Upper lobe of left lung (tissue), 6 donors: Measurements from ENCODE around the gene MDN1. TPM values are rescaled to one million over a fixed set of nuclear protein-coding genes. Genes with fewer than 3 reads are reported as not detected.
A peak's percentile ranks its signal among the peaks of the same experiment; 100 is the strongest.

ENCODE experiments used
- ATAC-seq, 2 donors: fragments of 200-7000 bp; cut with Tn5 transposase; one replicate each; pipeline ENCODE4 v1.9.1; 2022; ENCODE audit warnings: mild to moderate bottlenecking in 2 of 2, moderate library complexity in 2 of 2; ENCODE audit not compliant: low FRiP score in 2 of 2
- DNase-seq, 2 donors: peaks; one replicate each; pipeline ENCODE4 v3.0.0-alpha.2; 2019 to 2020
- H3K27ac ChIP-seq, 4 donors: fragments of 200-600 bp; sonication (generic); one replicate each; pipeline ENCODE4 v1.5.1; 2016 to 2019
- H3K27me3 ChIP-seq, 4 donors: fragments of 200-600 bp; sonication (generic); one replicate each; pipeline ENCODE4 v1.5.1; 2017 to 2019
- H3K36me3 ChIP-seq, 4 donors: fragments of 200-600 bp; sonication (generic); one replicate each; pipeline ENCODE4 v1.5.1; 2016 to 2019
- H3K4me1 ChIP-seq, 4 donors: fragments of 200-600 bp; sonication (generic); one replicate each; pipeline ENCODE4 v1.5.1; 2018 to 2019
- H3K4me3 ChIP-seq, 4 donors: fragments of 200-600 bp; sonication (generic); one replicate each; pipeline ENCODE4 v1.5.1; 2017 to 2019; ENCODE audit warnings: mild to moderate bottlenecking in 2 of 4, moderate library complexity in 1 of 4
- H3K9me3 ChIP-seq, 4 donors: fragments of 200-600 bp; sonication (generic); one replicate each; pipeline ENCODE4 v1.5.1; 2018 to 2019
- CTCF ChIP-seq, 6 experiments: fragments of 450-650 bp in 4 of 6; fragments of 200-600 bp in 2 of 6; sonication (generic) in 2 of 6; IDR thresholded peaks; one replicate each; pipeline ENCODE4 v1.5.1; 2016 to 2019; ENCODE audit warnings: antibody characterized with exemption in 6 of 6
- EP300 ChIP-seq, 4 donors: sonication (generic); formaldehyde crosslinking; IDR thresholded peaks; one replicate each; pipeline ENCODE4 v1.5.1; 2017; ENCODE audit warnings: antibody characterized with exemption in 4 of 4, control low read depth in 2 of 4
- POLR2A ChIP-seq, 4 donors: fragments of 450-650 bp; IDR thresholded peaks; one replicate each; pipeline ENCODE4 v1.5.1; 2016 to 2017; ENCODE audit warnings: antibody characterized with exemption in 4 of 4, mild to moderate bottlenecking in 2 of 4
- POLR2AphosphoS5 ChIP-seq, 2 donors: sonication (generic); formaldehyde crosslinking; IDR thresholded peaks; one replicate each; pipeline ENCODE4 v1.5.1; 2017; ENCODE audit warnings: antibody characterized with exemption in 2 of 2
- WGBS, 2 donors: methylation state at CpG; one replicate each; pipeline ENCODE4 v1.1.5; 2017 to 2018; 5-methylcytosine and 5-hydroxymethylcytosine counted together
- total RNA-seq, 6 donors: library from RNA; depleted of rRNA in 4 of 6; stranded (reverse); fragments of >200 nt in 4 of 6; gene quantifications; one replicate each; pipeline versions ENCODE4 v1.1.0 to v1.2.1, GENCODE V29; 2016 to 2021
- donor health status: DM: no; HTN: no; CAD: no; lungs with moderate emphysema.
- donor health status: DM: no; HTN: yes; CAD: no; lungs with severe emphysema.

Gene MDN1
- total RNA-seq, result 10 to 100 TPM; 23.4 to 44.1 (median 29.6) TPM

DNA sequence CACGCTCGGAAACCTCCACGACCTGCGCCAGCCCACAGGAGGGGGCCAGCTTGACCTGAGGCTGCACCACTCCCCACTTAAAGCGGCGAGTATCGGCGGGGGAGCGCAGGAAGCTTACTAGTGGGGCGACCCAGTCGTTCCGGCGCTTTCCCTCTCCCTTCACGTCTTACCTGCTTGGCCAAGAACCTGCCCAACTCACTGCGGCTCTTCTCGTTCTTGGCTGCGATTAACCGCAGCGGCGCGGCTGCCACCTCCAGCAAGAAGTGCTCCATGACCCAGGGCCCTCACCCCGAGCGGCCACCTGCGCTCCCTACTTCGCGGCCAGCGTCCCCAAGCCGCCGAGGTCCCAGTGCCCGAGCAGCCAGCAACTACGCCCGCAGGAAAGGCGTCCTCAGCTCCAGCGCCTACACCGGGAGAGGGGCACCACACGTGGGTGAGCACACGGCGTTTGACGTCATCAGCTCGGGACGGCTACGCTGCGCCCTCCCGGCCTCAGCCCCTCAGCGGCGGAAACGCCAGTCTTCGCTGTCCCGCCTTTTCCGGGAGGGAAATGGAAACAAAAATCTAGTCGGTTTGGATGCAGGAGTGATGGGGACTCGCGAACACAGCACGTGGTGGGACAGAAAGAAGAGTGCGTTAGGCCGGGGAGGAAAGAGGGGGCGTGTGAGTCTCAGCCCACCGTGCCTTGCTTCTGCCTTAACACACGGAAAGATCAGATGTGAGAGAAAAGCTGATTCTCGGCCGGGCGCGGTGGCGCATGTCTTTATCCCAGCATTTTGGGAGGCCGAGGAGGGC is at the start of gene MDN1:
TSS of gene MDN1 (minus strand) at position 459 of the 795 bp plus-strand sequence. CDS start at position 272, 187 bp downstream.
- 0 to 1% methylated on average over 20 to 35 of the region's 65 CpGs for WGBS, 2 donors
- Histone ChIP-seq H3K36me3 (no peaks in the 10 kb centered on the region), H3K27me3 (no peaks in the 10 kb centered on the region), H3K4me1 (peaks cover 15 to 26% (median 16%) of the 10 kb centered on the region in 4 donors), H3K4me3 (peak within 1 kb of the TSS; percentile 60 to 85 (median 72)), H3K9me3 (no peaks in the 10 kb centered on the region), H3K27ac (peak within 1 kb of the TSS; percentile 73 to 90 (median 86))
- peak; percentile 98 to 99 for ATAC-seq
- TF ChIP-seq POLR2A (IDR thresholded peaks at IDR 0.05) (peak in 2 of 4 donors; percentile 67 to 74), EP300 (IDR thresholded peaks at IDR 0.05) (peak in 1 of 4 donors; percentile 69), CTCF (IDR thresholded peaks at IDR 0.05) (peak in 1 of 6 experiments; percentile 4), POLR2AphosphoS5 (IDR thresholded peaks at IDR 0.05) (peak; percentile 86 to 90)
- DNase-seq, result peak; percentile 92 to 95

DNA sequence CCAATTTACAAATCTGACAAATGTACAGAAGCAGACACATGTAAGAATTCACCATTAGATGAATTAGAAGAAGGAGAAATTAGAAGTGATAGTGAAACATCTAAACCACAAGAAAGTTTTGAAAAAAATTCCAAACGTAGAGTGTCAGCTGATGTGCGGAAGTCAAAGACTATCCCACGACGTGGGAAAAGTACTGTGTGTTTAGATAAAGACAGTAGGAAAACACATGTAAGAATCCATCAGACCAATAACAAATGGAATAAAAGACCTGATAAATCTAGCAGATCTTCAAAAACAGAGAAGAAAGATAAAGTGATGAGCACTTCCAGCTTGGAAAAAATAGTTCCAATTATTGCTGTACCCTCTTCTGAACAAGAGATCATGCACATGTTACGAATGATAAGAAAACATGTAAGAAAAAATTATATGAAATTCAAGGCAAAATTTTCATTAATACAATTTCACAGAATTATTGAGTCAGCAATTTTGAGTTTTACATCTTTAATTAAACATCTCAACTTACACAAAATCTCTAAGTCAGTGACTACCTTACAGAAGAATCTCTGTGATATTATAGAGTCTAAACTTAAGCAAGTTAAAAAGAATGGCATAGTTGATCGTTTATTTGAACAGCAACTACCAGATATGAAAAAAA is 46.6 kb upstream of the MDN1 start:
- ATAC-seq (no peak), DNase-seq (no peak)
- no peak overlapping the region for H3K27ac ChIP-seq
- H3K4me1 ChIP-seq, result no peaks in the 10 kb centered on the region
- H3K9me3 ChIP-seq, result no peaks in the 10 kb centered on the region
- no peak overlapping the region for H3K4me3 ChIP-seq
- peaks cover 6 to 68% (median 40%) of the 10 kb centered on the region in 4 donors for H3K36me3 ChIP-seq
- H3K27me3 ChIP-seq, result no peaks in the 10 kb centered on the region
- WGBS, 2 donors, result 91 to 97% methylated on average over 6 of the region's 6 CpGs
- no peak for TF ChIP-seq CTCF (IDR thresholded peaks at IDR 0.05)

- no peaks in the 10 kb centered on the region for H3K9me3 ChIP-seq
- no peaks in the 10 kb centered on the region for H3K27me3 ChIP-seq
- DNase-seq (no peak), ATAC-seq (no peak)
- peaks cover 14 to 93% (median 60%) of the 10 kb centered on the region in 4 donors for H3K36me3 ChIP-seq
- WGBS, 2 donors, result 85 to 97% methylated on average over 2 of the region's 2 CpGs
- H3K4me3 ChIP-seq, result no peak overlapping the region
- TF ChIP-seq CTCF (IDR thresholded peaks at IDR 0.05), result no peak
- TF ChIP-seq POLR2A (IDR thresholded peaks at IDR 0.05), result no peak
- TF ChIP-seq EP300 (IDR thresholded peaks at IDR 0.05), result no peak
- TF ChIP-seq POLR2AphosphoS5 (IDR thresholded peaks at IDR 0.05), result no peak
- no peak overlapping the region for H3K27ac ChIP-seq
- no peaks in the 10 kb centered on the region for H3K4me1 ChIP-seq
Observed at GRCh38 chr6:89862698-89863097, 43.1 kb upstream of the MDN1 start.

DNA sequence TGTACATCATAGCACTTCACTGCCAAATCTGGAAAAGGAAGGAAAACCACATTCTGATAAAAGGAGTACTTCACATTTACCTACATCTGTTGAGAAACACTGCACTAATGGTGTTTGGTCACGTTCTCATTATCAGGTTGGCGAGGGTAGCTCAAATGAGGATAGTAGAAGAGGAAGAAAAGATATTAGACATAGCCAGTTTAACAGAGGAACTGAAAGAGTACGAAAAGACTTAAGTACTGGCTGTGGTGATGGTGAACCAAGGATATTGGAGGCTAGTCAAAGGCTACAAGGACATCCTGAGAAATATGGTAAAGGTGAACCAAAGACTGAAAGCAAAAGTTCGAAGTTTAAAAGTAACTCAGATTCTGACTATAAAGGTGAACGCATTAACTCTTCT is 42.7 kb upstream of the MDN1 start:
- Histone ChIP-seq H3K36me3 (peaks cover 14 to 93% (median 63%) of the 10 kb centered on the region in 4 donors), H3K4me3 (no peak overlapping the region), H3K9me3 (no peaks in the 10 kb centered on the region), H3K27ac (no peak overlapping the region), H3K4me1 (no peaks in the 10 kb centered on the region), H3K27me3 (no peaks in the 10 kb centered on the region)
- ATAC-seq (no peak), DNase-seq (no peak)
- WGBS, 2 donors, result 90 to 94% methylated on average over 5 of the region's 5 CpGs
- TF ChIP-seq EP300 (IDR thresholded peaks at IDR 0.05), result no peak
- no peak for TF ChIP-seq CTCF (IDR thresholded peaks at IDR 0.05)
- TF ChIP-seq POLR2A (IDR thresholded peaks at IDR 0.05), result no peak
- TF ChIP-seq POLR2AphosphoS5 (IDR thresholded peaks at IDR 0.05), result no peak
